GM12878 (cell line): Measurements from ENCODE around the gene UNC80.

Experiments
- CHD2 ChIP-seq: IDR thresholded peaks from 2 replicates; pipeline ENCODE4 v1.6.1; 2011; ENCODE audit warnings: low read depth, low read length, improper control_type of control experiment, borderline replicate concordance
- ESRRA ChIP-seq: IDR thresholded peaks from 2 replicates; pipeline ENCODE4 v1.6.1; 2012; ENCODE audit warnings: mild to moderate bottlenecking, low read length, improper control_type of control experiment
- MXI1 ChIP-seq: fragments of 150-350 bp; IDR thresholded peaks from 2 replicates; pipeline ENCODE4 v1.6.1; 2011; ENCODE audit warnings: low read depth, mild to moderate bottlenecking, inconsistent platforms, low read length, improper control_type of control experiment
- MYB ChIP-seq: fragments of 150-350 bp; IDR thresholded peaks from 2 replicates; pipeline ENCODE4 v1.6.1; 2014; ENCODE audit warnings: mild to moderate bottlenecking, low read depth, low read length, borderline replicate concordance
- POLR2A ChIP-seq: IDR thresholded peaks from 2 replicates; pipeline ENCODE4 v1.6.1; 2011; ENCODE audit warnings: low read depth, mild to moderate bottlenecking, low read length
- POLR2AphosphoS5 ChIP-seq: IDR thresholded peaks from 2 replicates; pipeline ENCODE4 v1.6.1; 2011; ENCODE audit warnings: mild to moderate bottlenecking, low read length, inconsistent platforms
- RBBP5 ChIP-seq: fragments of 200-600 bp; sonication (generic); conservative IDR thresholded peaks from 2 replicates; pipeline ENCODE4 v1.6.1; 2016
- SREBF2 ChIP-seq: IDR thresholded peaks from 2 replicates; pipeline ENCODE4 v1.6.1; 2012; ENCODE audit warnings: mild to moderate bottlenecking, low read length
- TF ChIP-seq, protein P1 (sequence below): fragments of 450-650 bp; IDR thresholded peaks from 2 replicates; pipeline ENCODE4 v1.6.1; 2016; ENCODE audit warnings: mild to moderate bottlenecking
- TF ChIP-seq, protein P2 (sequence below): IDR thresholded peaks from 2 replicates; pipeline ENCODE4 v1.6.1; 2012; ENCODE audit warnings: low read length, inconsistent platforms
- TF ChIP-seq, protein P3 (sequence below), 3 experiments: IDR thresholded peaks in 2 of 3; conservative IDR thresholded peaks in 1 of 3; 2 replicates each; pipeline ENCODE4 v1.5.1; 2011; ENCODE audit warnings: low read depth in 3 of 3, low read length in 3 of 3, mild to moderate bottlenecking in 3 of 3, control low read depth in 2 of 3, moderate library complexity in 2 of 3, inconsistent platforms in 1 of 3, mixed read lengths in 1 of 3; ENCODE audit not compliant: control insufficient read depth in 2 of 3, insufficient read depth in 1 of 3; ENCODE audit errors: extremely low read depth in 1 of 3
- TF ChIP-seq, protein P4 (sequence below): fragments of 150-350 bp; IDR thresholded peaks from 2 replicates; pipeline ENCODE4 v1.6.1; 2016; ENCODE audit warnings: low read depth, low read length

DNA sequence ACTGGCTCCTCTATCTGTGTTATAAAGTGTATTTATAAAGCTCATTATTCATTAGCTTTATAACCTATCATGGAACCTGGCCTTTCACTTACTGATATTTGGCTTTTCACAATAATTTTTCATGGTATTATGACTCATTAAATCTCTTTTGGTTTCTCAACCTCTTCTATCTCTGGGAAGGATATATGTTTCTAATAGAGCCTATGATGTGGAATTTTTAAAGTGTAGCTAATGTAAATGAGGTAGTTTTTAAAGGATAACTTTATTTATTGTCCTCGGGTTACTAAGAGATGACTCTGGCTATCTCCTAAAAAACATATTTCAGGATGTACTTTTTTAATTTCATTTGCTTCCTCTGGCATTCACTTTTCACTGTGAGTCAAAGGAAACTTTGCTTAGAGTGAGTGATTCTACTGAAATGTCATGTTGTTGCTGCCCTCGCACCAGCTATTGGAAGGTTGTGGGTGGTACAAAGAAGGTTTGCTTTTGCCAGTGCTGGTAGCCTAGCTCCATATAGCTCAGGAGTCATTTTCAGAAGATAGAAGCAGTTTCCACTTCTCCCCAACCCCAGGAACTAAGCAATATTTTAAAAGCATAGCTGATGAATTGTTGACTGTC, 145.6 kb downstream of the UNC80 start:
- TF ChIP-seq POLR2A, result no peak
- TF ChIP-seq SREBF2, result no peak
- TF ChIP-seq, protein P1, sequence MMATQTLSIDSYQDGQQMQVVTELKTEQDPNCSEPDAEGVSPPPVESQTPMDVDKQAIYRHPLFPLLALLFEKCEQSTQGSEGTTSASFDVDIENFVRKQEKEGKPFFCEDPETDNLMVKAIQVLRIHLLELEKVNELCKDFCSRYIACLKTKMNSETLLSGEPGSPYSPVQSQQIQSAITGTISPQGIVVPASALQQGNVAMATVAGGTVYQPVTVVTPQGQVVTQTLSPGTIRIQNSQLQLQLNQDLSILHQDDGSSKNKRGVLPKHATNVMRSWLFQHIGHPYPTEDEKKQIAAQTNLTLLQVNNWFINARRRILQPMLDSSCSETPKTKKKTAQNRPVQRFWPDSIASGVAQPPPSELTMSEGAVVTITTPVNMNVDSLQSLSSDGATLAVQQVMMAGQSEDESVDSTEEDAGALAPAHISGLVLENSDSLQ, result no peak
- no peak for TF ChIP-seq POLR2AphosphoS5
- TF ChIP-seq, protein P2, sequence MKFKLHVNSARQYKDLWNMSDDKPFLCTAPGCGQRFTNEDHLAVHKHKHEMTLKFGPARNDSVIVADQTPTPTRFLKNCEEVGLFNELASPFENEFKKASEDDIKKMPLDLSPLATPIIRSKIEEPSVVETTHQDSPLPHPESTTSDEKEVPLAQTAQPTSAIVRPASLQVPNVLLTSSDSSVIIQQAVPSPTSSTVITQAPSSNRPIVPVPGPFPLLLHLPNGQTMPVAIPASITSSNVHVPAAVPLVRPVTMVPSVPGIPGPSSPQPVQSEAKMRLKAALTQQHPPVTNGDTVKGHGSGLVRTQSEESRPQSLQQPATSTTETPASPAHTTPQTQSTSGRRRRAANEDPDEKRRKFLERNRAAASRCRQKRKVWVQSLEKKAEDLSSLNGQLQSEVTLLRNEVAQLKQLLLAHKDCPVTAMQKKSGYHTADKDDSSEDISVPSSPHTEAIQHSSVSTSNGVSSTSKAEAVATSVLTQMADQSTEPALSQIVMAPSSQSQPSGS, result no peak
- TF ChIP-seq MYB, result no peak
- TF ChIP-seq ESRRA, result no peak
- TF ChIP-seq, protein P3, sequence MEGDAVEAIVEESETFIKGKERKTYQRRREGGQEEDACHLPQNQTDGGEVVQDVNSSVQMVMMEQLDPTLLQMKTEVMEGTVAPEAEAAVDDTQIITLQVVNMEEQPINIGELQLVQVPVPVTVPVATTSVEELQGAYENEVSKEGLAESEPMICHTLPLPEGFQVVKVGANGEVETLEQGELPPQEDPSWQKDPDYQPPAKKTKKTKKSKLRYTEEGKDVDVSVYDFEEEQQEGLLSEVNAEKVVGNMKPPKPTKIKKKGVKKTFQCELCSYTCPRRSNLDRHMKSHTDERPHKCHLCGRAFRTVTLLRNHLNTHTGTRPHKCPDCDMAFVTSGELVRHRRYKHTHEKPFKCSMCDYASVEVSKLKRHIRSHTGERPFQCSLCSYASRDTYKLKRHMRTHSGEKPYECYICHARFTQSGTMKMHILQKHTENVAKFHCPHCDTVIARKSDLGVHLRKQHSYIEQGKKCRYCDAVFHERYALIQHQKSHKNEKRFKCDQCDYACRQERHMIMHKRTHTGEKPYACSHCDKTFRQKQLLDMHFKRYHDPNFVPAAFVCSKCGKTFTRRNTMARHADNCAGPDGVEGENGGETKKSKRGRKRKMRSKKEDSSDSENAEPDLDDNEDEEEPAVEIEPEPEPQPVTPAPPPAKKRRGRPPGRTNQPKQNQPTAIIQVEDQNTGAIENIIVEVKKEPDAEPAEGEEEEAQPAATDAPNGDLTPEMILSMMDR (IDR thresholded peaks at IDR 0.05 in 2 of 3, conservative IDR thresholded peaks at IDR 0.05 in 1 of 3; ENCODE audit: control insufficient read depth in 2 of 3, extremely low read depth in 1 of 3, insufficient read depth in 1 of 3, low read depth in 3 of 3, low read length in 3 of 3), result no peak
- TF ChIP-seq, protein P4, sequence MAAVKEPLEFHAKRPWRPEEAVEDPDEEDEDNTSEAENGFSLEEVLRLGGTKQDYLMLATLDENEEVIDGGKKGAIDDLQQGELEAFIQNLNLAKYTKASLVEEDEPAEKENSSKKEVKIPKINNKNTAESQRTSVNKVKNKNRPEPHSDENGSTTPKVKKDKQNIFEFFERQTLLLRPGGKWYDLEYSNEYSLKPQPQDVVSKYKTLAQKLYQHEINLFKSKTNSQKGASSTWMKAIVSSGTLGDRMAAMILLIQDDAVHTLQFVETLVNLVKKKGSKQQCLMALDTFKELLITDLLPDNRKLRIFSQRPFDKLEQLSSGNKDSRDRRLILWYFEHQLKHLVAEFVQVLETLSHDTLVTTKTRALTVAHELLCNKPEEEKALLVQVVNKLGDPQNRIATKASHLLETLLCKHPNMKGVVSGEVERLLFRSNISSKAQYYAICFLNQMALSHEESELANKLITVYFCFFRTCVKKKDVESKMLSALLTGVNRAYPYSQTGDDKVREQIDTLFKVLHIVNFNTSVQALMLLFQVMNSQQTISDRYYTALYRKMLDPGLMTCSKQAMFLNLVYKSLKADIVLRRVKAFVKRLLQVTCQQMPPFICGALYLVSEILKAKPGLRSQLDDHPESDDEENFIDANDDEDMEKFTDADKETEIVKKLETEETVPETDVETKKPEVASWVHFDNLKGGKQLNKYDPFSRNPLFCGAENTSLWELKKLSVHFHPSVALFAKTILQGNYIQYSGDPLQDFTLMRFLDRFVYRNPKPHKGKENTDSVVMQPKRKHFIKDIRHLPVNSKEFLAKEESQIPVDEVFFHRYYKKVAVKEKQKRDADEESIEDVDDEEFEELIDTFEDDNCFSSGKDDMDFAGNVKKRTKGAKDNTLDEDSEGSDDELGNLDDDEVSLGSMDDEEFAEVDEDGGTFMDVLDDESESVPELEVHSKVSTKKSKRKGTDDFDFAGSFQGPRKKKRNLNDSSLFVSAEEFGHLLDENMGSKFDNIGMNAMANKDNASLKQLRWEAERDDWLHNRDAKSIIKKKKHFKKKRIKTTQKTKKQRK, result no peak
- TF ChIP-seq CHD2, result no peak
- TF ChIP-seq RBBP5, result no peak
- no peak for TF ChIP-seq MXI1
